AG08395 (cell line): Measurements from ENCODE around the gene ANXA2.
"Not testable (repeated sequence)": the region's sequence is repeated elsewhere in the genome, so short reads cannot be mapped to it uniquely, and the experiment has no call there.

Experiments
- DNase-seq: peaks from one replicate; pipeline ENCODE4 v3.0.0; 2012; ENCODE audit warnings: mixed read lengths, low spot score

ANXA2 gene

DNA sequence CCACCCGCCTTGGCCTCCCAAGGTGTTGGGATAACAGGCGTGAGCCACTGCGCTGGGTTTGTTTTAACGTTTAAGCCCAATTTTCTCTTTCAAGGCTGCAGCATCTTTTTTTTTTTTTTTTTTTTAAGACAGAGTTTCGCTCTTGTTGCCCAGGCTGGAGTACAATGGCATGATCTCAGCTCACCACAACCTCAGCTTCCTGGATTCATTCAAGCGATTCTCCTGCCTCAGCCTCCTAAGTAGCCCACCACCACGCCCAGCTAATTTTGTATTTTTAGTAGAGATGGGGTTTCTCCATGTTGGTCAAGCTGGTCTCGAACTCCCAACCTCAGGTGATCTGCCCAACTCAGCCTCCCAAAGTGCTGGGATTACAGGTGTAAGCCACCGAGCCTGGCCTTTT, 12.6 kb upstream of the ANXA2 start:
- not testable (repeated sequence) for DNase-seq

DNA sequence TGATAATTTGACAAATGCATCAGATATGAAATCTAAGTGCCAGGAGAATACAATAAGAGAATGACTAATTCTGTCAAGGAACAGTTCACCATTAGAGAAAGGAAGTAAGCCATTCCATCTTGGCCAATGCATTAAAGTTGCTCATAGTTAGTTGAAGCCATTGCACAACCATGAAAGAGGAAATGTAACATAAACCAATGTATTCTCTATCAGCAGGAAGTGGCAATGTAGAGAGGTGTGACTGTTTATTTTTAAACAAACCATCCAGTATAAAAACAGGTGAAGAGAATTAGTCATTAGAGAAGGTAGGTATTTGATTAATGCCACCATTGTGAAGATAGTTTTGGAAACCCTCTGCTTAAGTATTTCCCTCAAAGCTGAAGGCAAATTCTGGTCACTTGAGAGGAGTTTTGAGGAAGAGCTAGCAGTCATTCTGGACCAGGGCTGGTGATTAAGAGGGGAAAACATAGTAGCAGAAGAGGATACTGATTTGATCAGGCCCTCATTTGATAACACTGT, 10.7 kb upstream of the ANXA2 start:
- DNase-seq = peak; percentile 55

DNA sequence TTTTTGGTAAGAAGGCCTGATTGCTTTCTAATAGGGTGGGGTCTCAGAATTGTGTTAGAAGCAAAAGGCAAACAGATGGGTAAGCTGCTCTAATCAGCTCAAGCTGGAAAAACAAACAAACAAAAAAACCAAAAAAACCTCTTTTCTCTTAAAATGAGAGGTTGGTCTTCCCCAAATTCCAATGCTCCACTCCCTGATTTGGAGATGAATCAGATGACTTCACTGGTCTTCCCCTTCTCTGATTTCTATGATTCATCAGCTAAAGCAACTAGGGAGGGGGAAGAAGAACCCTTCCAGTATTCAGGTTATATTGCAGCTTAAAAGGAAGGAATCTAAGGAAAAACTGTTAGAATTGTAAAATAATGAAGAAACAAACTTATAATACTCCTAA, 9.6 kb upstream of the ANXA2 start:
- peak; percentile 88 for DNase-seq

DNA sequence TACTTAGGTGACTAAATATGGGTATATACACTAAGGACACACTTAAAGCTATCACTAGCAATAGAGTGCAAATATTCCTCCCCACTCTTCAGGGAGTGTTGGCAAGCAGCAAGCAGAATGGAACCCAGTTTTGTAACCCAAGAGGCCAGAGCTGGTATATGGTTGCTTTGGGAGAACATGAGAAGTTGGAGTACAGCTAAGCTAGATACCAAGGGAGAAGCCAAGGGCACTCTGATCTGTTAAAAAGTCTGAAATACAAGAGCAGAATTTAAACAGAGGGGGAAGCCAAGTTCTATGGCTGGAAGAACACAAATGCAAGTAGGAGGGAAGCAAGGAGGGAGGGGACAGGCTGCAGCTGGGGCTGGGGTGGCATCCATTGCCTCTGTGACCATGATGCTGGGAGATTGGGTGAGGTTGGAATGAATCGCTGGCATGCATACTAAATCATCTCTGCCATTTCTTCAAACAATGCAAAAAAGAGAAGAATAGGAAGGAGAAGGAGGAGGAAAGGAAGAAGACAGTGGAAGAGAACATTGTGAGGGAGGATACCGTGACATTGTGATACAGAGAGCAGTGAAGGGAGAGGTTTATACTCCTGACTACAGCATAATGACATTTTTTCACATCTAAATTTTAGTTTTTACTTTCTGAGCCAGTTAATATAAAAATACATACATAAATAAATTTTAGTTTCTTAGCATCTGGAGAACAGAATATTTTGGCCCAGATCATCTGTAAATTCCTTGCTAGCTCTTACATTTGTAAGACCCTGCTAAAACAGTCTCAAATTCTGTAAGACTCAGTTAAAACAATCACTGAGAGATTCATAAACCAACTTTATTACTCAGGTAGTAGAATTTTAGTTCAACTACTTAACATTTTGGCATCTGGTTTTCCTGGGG, 9.0 kb upstream of the ANXA2 start:
- no peak for DNase-seq

GRCh38 chr15:60405399-60405798, 7.6 kb upstream of the ANXA2 start:
- no peak for DNase-seq

DNA sequence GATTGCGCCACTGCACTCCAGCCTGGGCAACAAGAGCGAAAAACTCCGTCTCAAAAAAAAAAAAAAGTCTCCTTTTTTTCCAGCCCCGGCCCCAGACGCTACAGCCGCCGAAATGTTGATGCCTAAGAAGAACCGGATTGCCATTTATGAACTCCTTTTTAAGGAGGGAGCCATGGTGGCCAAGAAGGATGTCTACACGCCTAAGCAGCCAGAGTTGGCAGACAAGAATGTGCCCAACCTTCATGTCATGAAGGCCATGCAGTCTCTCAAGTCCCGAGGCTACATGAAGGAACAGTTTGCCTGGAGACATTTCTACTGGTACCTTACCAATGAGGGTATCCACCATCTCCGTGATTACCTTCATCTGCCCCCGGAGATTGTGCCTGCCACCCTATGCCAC, 6.6 kb upstream of the ANXA2 start:
- not testable (repeated sequence) for DNase-seq

DNA sequence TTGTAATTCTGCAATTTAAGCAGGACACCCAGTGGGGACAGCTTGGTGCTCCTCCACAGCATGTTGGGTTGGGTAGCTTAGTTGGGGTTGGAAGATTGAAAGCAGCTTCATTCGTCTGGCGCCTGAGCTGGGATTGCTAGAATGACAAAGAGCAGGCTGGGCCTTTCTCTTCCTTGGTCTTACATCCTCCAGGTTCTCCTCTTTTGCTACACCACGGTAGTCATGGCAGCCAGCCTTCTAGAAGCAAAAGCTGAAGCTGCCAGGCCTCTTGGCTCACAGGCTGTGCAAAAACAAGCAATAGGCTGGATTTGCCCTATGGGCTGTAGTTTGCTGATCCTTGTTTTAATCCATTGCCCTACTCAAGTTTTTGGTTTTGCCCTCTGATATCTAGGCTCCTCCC, 3.2 kb upstream of the ANXA2 start:
- no peak for DNase-seq

DNA sequence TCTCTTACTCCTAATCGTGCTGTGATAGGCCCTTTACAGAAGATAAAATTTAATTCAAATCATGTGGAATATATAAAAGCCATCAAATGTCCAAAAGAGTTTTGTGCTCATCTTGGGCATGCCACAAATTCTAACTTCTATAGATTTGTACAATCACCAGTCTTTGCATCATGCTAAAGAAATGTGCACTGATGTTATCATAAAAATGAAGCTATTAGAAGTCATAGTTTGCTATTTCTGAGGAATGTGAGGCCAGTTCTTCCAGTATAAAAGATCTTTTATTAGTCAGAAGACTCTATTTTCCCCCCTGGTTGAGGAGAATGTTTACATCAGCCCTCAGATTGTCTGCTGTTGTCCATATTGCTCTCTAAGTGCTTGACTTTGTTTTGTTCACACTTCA, 2.1 kb upstream of the ANXA2 start:
- no peak for DNase-seq

- DNase-seq = no peak
Observed at GRCh38 chr15:60399246-60399915, 1.6 kb upstream of the ANXA2 start.

DNA sequence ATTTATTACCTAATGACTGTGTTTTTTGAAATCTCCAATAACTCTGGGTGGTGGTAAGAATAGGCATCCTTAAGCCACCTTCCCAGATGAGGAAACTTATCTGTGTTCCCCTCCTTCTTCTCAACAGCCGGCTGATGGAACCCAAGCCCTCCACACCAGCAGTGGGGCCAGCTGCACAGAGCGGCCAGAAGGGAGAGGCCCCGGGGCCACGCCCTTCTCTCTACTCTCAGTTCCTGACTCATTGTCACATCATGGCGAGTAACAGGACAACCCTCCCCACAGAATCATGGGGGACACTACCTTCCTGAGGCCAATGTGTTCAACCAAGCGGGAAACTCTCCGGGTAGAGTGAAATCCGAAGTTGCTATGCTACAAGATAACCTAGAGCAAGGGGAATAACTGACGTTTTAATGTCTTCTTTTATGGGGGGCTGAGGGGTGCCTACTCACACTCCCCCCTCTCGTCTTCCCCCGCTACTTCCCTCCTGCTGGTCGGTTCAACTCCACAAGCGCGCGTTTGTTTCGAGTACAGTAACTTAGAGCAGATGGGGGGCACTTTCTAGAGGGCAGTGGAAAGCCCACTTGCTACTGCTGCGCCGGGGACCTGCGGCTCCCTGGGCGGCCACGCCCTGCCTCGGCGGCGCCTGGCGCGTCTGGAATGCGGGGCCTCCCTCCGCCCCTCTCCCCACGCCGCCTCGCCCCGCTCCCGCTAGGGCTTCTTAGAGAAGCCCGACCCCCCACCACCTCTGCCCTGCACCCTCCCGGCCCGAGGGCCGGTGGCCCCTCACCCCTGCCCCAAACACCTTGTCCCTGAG, 621 bp downstream of the ANXA2 start:
- peak; percentile 50 for DNase-seq

DNA sequence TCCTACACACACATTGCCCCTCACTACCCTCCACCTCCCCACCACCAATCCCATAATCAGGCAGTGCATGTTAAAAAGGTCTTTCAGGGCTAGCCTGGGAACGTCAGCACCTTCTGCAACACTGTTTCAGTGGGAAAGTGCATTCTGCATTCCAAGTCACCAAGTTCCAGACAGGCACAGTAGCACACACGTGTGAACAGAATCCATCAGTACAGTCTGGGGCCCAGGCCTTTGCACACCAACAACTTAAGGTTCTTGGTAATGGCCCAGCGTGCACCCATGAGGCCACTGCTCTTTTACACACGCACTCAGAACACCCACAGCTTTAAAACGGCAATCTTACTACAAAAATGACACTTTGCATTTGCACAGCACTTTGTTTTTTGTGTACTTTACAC, 1.2 kb downstream of the ANXA2 start:
- DNase-seq = no peak

- no peak for DNase-seq
Observed at GRCh38 chr15:60396100-60396499, 1.7 kb downstream of the ANXA2 start.

GRCh38 chr15:60395276-60396011, 2.3 kb downstream of the ANXA2 start:
- DNase-seq = no peak

GRCh38 chr15:60394689-60395097, 3.1 kb downstream of the ANXA2 start:
- no peak for DNase-seq

DNA sequence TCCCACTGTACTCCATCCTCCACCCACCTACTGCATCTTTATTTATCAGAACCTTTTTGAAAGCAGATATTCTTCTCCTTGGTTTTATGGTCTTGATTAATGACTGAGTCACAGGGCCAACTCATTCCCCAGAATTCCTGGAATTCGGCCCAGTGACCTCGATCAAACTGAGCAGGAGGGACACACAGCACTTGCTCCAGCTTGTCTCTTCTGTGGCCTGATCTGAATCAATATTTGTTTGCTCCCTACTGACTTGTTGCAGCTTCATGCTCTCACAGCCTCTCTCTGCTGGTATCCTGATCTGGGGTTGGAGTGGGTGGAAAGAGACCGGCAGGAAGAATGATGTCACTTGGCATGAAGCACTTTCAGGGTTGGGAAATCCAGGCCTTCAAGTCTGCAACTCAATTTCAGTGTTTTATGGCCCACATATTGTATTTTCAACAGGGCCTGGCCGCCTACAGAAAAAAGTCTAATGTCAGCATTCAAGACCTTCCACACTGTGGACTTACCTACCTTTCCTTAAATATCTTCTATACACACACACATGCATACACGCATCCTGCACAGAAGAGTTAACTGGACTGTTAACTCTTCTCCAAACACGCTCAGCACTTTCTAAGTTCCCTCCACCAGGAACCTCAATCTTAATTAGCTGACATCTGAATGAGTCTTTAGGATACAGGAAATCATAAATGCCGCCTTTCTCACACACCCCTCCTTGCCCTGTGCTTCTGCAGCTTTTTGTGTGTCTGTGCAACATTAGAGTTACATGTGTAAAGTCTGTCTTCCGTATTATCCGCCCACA, 4.6 kb downstream of the ANXA2 start:
- peak; percentile 76 for DNase-seq

GRCh38 chr15:60392601-60392985, 5.2 kb downstream of the ANXA2 start:
- DNase-seq = peak; percentile 54

- DNase-seq = no peak
Observed at GRCh38 chr15:60391722-60392315, 6.0 kb downstream of the ANXA2 start.

DNA sequence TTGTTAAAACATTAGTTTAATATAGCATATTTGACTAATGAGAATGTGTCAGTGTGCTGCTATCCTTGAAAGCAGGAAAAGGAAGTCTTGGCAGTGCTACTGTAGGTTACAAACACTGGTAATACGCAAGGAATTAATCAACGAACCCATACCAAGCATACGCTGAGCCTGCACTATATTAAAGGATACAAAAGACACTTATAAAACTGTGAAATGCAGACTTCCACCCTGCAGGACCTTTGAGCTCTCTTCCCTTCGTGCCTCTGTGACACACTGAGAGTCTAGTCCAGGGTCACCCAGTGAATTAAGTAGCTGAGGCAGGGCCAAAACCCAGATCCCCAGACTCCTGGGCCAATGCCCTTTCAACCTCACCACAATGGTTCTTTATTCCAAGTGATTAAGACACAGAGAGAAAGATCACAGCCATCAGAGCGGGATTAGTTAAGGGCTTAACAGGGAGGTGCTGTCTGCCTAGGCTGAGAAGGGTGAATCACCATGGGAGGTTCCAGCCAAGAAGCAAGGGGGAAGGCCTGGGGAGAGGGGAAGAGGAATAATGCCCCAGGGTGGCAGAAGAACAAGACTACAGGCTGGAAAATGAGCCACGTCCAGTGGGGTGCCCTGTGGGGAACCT, 6.8 kb downstream of the ANXA2 start:
- peak; percentile 80 for DNase-seq

- no peak for DNase-seq
Observed at GRCh38 chr15:60390231-60390630, 7.6 kb downstream of the ANXA2 start.
